ENCODE results near the gene ARFGAP1. TPM values are rescaled to one million over a fixed set of nuclear protein-coding genes. Genes with fewer than 3 reads are reported as not detected.
"Not testable (repeated sequence)": the region's sequence is repeated elsewhere in the genome, so short reads cannot be mapped to it uniquely, and the experiment has no call there.

Gene ARFGAP1
- total RNA-seq, 2 donors from 2014 or later = 32.1 to 50.3 TPM

- intact Hi-C loops (cut with DNase I) = no loop called here
- DNase-seq (no peak), ATAC-seq (no peak)
Observed at GRCh38 chr20:63296531-63297299, 24.1 kb downstream of the ARFGAP1 start.

- ATAC-seq (no peak), DNase-seq (no peak)
- intact Hi-C loops (cut with DNase I) = no loop called here
Observed at GRCh38 chr20:63297371-63297781, 24.8 kb downstream of the ARFGAP1 start.

GRCh38 chr20:63297796-63298572 is 25.4 kb downstream of the ARFGAP1 start:
- DNase-seq = no peak
- no peak for ATAC-seq
- intact Hi-C loops (cut with DNase I) = no loop called here

GRCh38 chr20:63298731-63299312 is 26.2 kb downstream of the ARFGAP1 start:
- DNase-seq (no peak), ATAC-seq (no peak)
- intact Hi-C loops (cut with DNase I) = no loop called here

GRCh38 chr20:63301671-63302070 is 29.1 kb downstream of the ARFGAP1 start:
- DNase-seq (no peak), ATAC-seq (no peak)
- intact Hi-C loops (cut with DNase I) = no loop called here

GRCh38 chr20:63303095-63303666 is 30.6 kb downstream of the ARFGAP1 start:
- ATAC-seq = no peak
- intact Hi-C loops (cut with DNase I) = no loop called here

GRCh38 chr20:63305393-63305792 is 32.8 kb downstream of the ARFGAP1 start:
- intact Hi-C loops (cut with DNase I) = no loop called here
- ATAC-seq (no peak), DNase-seq (no peak)

More at GRCh38 chr20:63303095-63303666, 30.6 kb downstream of the ARFGAP1 start:
- no peak for DNase-seq

GRCh38 chr20:63305933-63306672 is 33.5 kb downstream of the ARFGAP1 start:
- intact Hi-C loops (cut with DNase I); DNase-seq; ATAC-seq: not testable (repeated sequence)

- intact Hi-C loops (cut with DNase I) = no loop called here
- no peak for ATAC-seq
- DNase-seq = no peak
Observed at GRCh38 chr20:63306673-63307537, 34.3 kb downstream of the ARFGAP1 start.

GRCh38 chr20:63307538-63308217 is 35.1 kb downstream of the ARFGAP1 start:
- DNase-seq = no peak
- ATAC-seq = no peak
- intact Hi-C loops (cut with DNase I) = no loop called here

GRCh38 chr20:63308218-63308911 is 35.8 kb downstream of the ARFGAP1 start:
- no peak for DNase-seq
- intact Hi-C loops (cut with DNase I) = no loop called here
- no peak for ATAC-seq

- DNase-seq = peak; percentile 61
- ATAC-seq = peak; percentile 37 to 55
- intact Hi-C loops (cut with DNase I) = loop anchor here (1.0 to 2.0 kb wide), 2 partner anchors 71 to 72 kb away; no protein-coding TSS in a partner anchor
Observed at GRCh38 chr20:63309261-63310071, 36.9 kb downstream of the ARFGAP1 start.

- intact Hi-C loops (cut with DNase I) = loop anchor here in 1 of 2 donors (2.0 kb wide), 1 partner anchor 70 kb away; no protein-coding TSS in a partner anchor
- DNase-seq (no peak), ATAC-seq (no peak)
Observed at GRCh38 chr20:63310265-63310991, 37.8 kb downstream of the ARFGAP1 start.

- no peak for DNase-seq
- intact Hi-C loops (cut with DNase I) = loop anchor here in 1 of 2 donors (2.0 kb wide), 1 partner anchor 69 kb away; no protein-coding TSS in a partner anchor
- ATAC-seq = no peak
Observed at GRCh38 chr20:63311186-63311832, 38.7 kb downstream of the ARFGAP1 start.

GRCh38 chr20:63311833-63312243 is 39.2 kb downstream of the ARFGAP1 start:
- ATAC-seq = no peak
- DNase-seq = peak; percentile 15
- intact Hi-C loops (cut with DNase I) = loop anchor here in 1 of 2 donors (2.0 kb wide), 1 partner anchor 69 kb away; no protein-coding TSS in a partner anchor

Measured in left cardiac atrium (tissue), 4 donors.